ENCODE results near the gene CACNA2D2.
"Not testable (repeated sequence)": the region's sequence is repeated elsewhere in the genome, so short reads cannot be mapped to it uniquely, and the experiment has no call there.

CACNA2D2 gene

DNA sequence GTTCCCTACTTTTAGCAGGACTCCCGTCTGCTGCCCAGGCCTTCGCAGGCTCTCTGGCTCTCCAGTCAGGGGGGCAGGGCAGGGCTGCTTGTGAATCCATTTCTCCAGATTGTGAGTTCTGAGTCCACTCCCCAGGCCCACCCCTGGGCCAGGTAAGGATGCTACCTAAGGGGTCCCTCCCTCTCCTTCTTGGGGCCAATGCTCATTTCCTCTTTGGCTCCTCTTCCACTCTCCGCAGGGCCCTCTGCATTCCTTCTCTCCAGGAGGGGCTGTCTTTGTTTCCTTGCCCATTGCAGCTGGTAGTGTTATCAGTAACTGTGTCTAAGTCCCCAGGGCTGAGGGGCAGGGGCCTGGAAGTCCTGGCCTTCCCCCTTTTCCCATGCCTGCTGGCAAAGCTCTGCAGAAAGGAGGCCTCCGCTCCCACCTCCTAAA is 13.0 kb upstream of the CACNA2D2 start:
- Mint-ChIP-seq H3K4me3 (no peak overlapping the region), H3K36me3 (ENCODE audit: low read depth) (no peaks in the 10 kb centered on the region), H3K27me3 (ENCODE audit: low read depth) (peaks cover 27% of the 10 kb centered on the region), H3K4me1 (ENCODE audit: low read depth) (peaks cover 8% of the 10 kb centered on the region), H3K27ac (no peak overlapping the region), H3K9me3 (no peaks in the 10 kb centered on the region)

GRCh38 chr3:50515565-50516439 is 12.4 kb upstream of the CACNA2D2 start:
- Mint-ChIP-seq H3K36me3 (ENCODE audit: low read depth) (no peaks in the 10 kb centered on the region), H3K9me3 (no peaks in the 10 kb centered on the region), H3K4me3 (no peak overlapping the region), H3K27me3 (ENCODE audit: low read depth) (peaks cover 27% of the 10 kb centered on the region), H3K27ac (no peak overlapping the region), H3K4me1 (ENCODE audit: low read depth) (peaks cover 8% of the 10 kb centered on the region)

- peaks cover 28% of the 10 kb centered on the region for H3K27me3 Mint-ChIP-seq (ENCODE audit: low read depth)
- H3K27ac Mint-ChIP-seq = not testable (repeated sequence)
Observed at GRCh38 chr3:50512908-50513307, 9.5 kb upstream of the CACNA2D2 start.

DNA sequence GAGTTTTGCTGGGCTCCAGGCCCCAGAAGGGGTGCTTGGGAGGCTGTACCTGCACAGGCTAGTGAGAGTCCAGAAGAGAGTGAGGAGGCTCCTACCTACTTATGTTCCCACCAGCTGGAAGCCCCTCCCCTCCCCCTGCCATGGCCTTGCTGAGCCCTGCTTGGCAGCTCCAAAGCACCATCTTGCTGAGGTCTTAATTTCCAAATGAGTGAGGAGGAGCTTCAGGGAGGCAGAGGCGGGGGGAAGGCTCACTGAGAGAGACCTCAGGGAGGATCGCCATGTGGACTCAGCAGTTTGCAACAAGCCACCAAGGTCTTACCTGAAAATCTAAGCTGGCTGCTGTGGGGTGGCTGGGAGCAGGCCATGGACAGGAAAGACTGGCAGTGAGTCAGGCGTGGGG is 8.7 kb upstream of the CACNA2D2 start:
- no peak overlapping the region for H3K4me3 Mint-ChIP-seq
- no peaks in the 10 kb centered on the region for H3K36me3 Mint-ChIP-seq (ENCODE audit: low read depth)
- H3K27me3 Mint-ChIP-seq (ENCODE audit: low read depth) = peaks cover 25% of the 10 kb centered on the region
- H3K9me3 Mint-ChIP-seq = no peaks in the 10 kb centered on the region
- no peaks in the 10 kb centered on the region for H3K4me1 Mint-ChIP-seq (ENCODE audit: low read depth)
- no peak overlapping the region for H3K27ac Mint-ChIP-seq

More at GRCh38 chr3:50512908-50513307, 9.5 kb upstream of the CACNA2D2 start:
- H3K4me1 Mint-ChIP-seq (ENCODE audit: low read depth); H3K4me3 Mint-ChIP-seq; H3K9me3 Mint-ChIP-seq; H3K36me3 Mint-ChIP-seq (ENCODE audit: low read depth): not testable (repeated sequence)

- Mint-ChIP-seq H3K27me3 (ENCODE audit: low read depth) (peaks cover 34% of the 10 kb centered on the region), H3K27ac (no peak overlapping the region), H3K4me1 (ENCODE audit: low read depth) (no peaks in the 10 kb centered on the region), H3K9me3 (no peaks in the 10 kb centered on the region), H3K36me3 (ENCODE audit: low read depth) (no peaks in the 10 kb centered on the region), H3K4me3 (no peak overlapping the region)
Observed at GRCh38 chr3:50510325-50510724, 6.9 kb upstream of the CACNA2D2 start.

GRCh38 chr3:50509715-50510114 is 6.3 kb upstream of the CACNA2D2 start:
- Mint-ChIP-seq H3K4me3 (no peak overlapping the region), H3K27ac (no peak overlapping the region), H3K36me3 (ENCODE audit: low read depth) (no peaks in the 10 kb centered on the region), H3K27me3 (ENCODE audit: low read depth) (peaks cover 36% of the 10 kb centered on the region), H3K4me1 (ENCODE audit: low read depth) (no peaks in the 10 kb centered on the region), H3K9me3 (no peaks in the 10 kb centered on the region)

DNA sequence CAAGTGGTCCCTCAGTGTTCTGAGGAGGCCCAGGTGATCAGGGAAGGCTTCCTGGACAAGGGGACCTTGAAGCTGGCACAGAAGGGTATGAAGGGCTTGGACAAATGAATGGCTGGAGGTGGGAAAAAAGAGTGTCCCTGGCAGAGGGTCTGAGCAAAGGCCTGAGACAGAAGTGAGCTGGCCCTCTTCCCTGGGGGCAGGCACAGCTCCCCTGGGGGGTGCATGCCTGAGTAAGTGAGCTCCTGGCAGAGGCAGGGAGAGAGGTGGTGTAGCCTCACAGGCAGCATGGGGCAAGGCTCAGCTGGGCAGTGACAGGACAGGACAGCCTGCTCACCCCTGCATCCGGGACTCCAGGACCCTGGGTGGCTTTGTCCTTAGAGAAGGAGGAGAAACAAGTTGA is 5.4 kb upstream of the CACNA2D2 start:
- no peaks in the 10 kb centered on the region for H3K4me1 Mint-ChIP-seq (ENCODE audit: low read depth)

DNA sequence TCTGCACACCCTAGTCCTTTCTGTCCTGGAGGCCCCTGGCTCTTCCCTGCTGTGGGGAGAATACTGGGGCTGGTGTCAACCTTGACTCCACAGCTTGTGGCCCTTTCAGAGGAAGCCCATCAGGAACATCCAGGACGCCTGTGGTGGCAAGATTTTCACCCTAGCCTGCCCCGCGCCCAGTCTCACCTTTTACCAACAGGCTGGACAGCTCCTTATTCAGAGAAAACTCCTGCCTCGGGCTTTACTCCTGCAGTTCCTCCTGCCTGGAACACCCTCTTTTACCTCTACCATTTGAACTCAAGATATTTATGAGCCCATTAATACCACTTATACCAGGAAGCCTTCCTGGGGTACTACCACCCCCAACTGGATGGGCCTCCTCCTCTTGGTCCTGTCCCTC is 2.7 kb upstream of the CACNA2D2 start:
- Mint-ChIP-seq H3K4me3 (no peak overlapping the region), H3K36me3 (ENCODE audit: low read depth) (no peaks in the 10 kb centered on the region), H3K9me3 (no peaks in the 10 kb centered on the region), H3K4me1 (ENCODE audit: low read depth) (peaks cover 4% of the 10 kb centered on the region), H3K27ac (no peak overlapping the region), H3K27me3 (ENCODE audit: low read depth) (peaks cover 51% of the 10 kb centered on the region)

More for the DNA sequence above, 5.4 kb upstream of the CACNA2D2 start:
- Mint-ChIP-seq H3K27ac (no peak overlapping the region), H3K4me3 (no peak overlapping the region), H3K9me3 (no peaks in the 10 kb centered on the region), H3K27me3 (ENCODE audit: low read depth) (peaks cover 35% of the 10 kb centered on the region), H3K36me3 (ENCODE audit: low read depth) (no peaks in the 10 kb centered on the region)

GRCh38 chr3:50504681-50505080 is 1.2 kb upstream of the CACNA2D2 start:
- peaks cover 4% of the 10 kb centered on the region for H3K4me1 Mint-ChIP-seq (ENCODE audit: low read depth)
- H3K4me3 Mint-ChIP-seq = no peak overlapping the region
- no peak overlapping the region for H3K27ac Mint-ChIP-seq
- no peaks in the 10 kb centered on the region for H3K36me3 Mint-ChIP-seq (ENCODE audit: low read depth)
- peaks cover 56% of the 10 kb centered on the region for H3K27me3 Mint-ChIP-seq (ENCODE audit: low read depth)
- no peaks in the 10 kb centered on the region for H3K9me3 Mint-ChIP-seq

GRCh38 chr3:50502584-50503423 is 630 bp downstream of the CACNA2D2 start:
- H3K4me1 Mint-ChIP-seq (ENCODE audit: low read depth) = peaks cover 4% of the 10 kb centered on the region
- H3K27me3 Mint-ChIP-seq (ENCODE audit: low read depth) = peaks cover 63% of the 10 kb centered on the region
- no peak overlapping the region for H3K27ac Mint-ChIP-seq
- H3K4me3 Mint-ChIP-seq = peak overlapping the region; percentile 40
- H3K9me3 Mint-ChIP-seq = no peaks in the 10 kb centered on the region
- no peaks in the 10 kb centered on the region for H3K36me3 Mint-ChIP-seq (ENCODE audit: low read depth)

- Mint-ChIP-seq H3K27ac (no peak overlapping the region), H3K27me3 (ENCODE audit: low read depth) (peaks cover 63% of the 10 kb centered on the region), H3K4me3 (peak overlapping the region; percentile 66), H3K9me3 (no peaks in the 10 kb centered on the region), H3K4me1 (ENCODE audit: low read depth) (peaks cover 4% of the 10 kb centered on the region), H3K36me3 (ENCODE audit: low read depth) (no peaks in the 10 kb centered on the region)
Observed at GRCh38 chr3:50502225-50502583, 1.2 kb downstream of the CACNA2D2 start.

DNA sequence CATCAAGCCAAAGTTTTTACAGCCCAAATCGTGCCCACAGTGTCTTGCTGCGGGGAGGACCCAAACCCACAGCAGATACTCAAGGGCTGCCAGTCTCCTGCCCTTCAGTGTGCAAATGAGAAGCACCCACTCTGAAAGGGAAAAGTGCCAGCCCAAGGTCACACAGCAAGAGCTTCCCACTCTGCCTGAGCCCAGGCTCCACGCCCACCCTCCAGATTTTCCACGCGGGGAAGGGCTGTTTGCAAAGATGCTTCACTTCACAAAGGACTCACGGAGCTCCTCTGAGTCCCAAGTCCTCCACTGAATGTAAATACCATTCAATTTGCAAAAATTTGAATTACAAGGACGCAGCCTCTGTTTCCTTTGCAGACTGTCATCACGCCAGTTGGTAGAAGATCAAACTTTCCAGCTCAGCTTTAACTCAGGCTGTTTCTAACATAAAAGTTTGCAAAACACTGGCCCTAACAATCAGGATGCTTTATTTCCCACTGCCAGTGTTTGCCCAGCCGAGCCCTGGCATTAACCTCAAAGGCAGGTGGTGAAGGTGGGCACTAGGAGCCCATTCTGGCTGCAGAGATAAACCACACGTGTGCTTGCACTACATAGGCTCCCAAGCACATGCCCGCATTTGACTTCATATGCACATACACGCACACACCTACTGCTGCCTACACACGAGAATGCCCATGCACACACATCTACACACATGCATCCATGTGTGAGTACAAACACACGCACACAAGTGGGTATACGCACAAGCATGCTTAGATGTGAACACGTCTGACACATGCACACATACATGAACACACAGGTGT is 7.6 kb downstream of the CACNA2D2 start:
- Mint-ChIP-seq H3K27ac (no peak overlapping the region), H3K4me1 (ENCODE audit: low read depth) (peaks cover 16% of the 10 kb centered on the region), H3K9me3 (no peaks in the 10 kb centered on the region), H3K36me3 (ENCODE audit: low read depth) (no peaks in the 10 kb centered on the region), H3K4me3 (no peak overlapping the region), H3K27me3 (ENCODE audit: low read depth) (peaks cover 17% of the 10 kb centered on the region)

- no peak overlapping the region for H3K27ac Mint-ChIP-seq
- H3K4me3 Mint-ChIP-seq = no peak overlapping the region
Observed at GRCh38 chr3:50494126-50494525, 9.3 kb downstream of the CACNA2D2 start.

DNA sequence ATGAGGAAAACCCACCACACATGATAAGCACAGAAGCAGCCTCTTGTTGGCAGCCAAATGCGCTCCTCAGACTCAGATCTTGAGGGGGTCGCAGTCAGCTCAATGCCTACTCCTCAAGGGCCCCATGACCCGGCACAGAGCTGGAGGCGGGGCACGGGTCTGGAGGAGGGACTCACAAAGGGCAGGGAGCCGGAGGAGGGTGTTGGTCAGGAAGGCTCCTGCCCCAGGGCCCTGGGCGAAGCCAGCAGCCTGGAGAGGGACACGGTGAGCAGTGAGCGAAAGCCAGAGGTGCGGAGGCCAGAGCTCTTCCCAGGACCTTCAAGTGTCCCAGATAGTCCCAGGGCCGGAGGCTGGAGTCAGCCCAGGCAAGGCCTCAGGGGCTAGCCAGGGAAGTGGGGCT is 9.8 kb downstream of the CACNA2D2 start:
- Mint-ChIP-seq H3K27ac (no peak overlapping the region), H3K4me3 (no peak overlapping the region), H3K9me3 (no peaks in the 10 kb centered on the region), H3K27me3 (ENCODE audit: low read depth) (peaks cover under 1% of the 10 kb centered on the region), H3K4me1 (ENCODE audit: low read depth) (peaks cover 19% of the 10 kb centered on the region), H3K36me3 (ENCODE audit: low read depth) (no peaks in the 10 kb centered on the region)

More at GRCh38 chr3:50494126-50494525, 9.3 kb downstream of the CACNA2D2 start:
- Mint-ChIP-seq H3K36me3 (ENCODE audit: low read depth) (no peaks in the 10 kb centered on the region), H3K4me1 (ENCODE audit: low read depth) (peaks cover 19% of the 10 kb centered on the region), H3K27me3 (ENCODE audit: low read depth) (peaks cover 5% of the 10 kb centered on the region), H3K9me3 (no peaks in the 10 kb centered on the region)

Measured in T-helper 1 cell treated with Interleukin-12 subunit alpha and Interleukin-12 subunit beta and Interleukin-4 antibody, amounts not matched to agents 30 μg/mL and 1 μg/mL, for 36 hours (primary cell).